Measurements from ENCODE around the gene CIB4.

DNA sequence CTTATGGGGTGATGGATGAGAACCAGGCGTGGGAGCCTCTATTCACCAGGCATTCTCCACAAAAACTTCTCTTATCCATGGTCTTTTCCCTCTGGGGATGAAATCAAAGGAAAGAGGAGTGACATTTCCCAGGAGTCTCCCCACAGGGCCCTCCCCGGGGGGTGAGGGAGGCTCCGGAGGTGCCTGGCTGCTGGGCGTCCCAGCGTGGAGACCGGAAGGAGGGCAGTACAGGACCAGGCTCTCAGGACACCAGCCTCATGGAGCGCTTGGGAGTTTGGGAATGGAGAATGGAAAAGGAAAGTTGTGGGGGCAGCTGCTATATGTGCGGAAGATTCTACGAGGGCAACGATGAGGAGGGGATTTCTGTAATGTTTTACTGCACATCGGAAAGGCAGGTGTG, 22.1 kb downstream of the CIB4 start:
- TF ChIP-seq, protein P1, sequence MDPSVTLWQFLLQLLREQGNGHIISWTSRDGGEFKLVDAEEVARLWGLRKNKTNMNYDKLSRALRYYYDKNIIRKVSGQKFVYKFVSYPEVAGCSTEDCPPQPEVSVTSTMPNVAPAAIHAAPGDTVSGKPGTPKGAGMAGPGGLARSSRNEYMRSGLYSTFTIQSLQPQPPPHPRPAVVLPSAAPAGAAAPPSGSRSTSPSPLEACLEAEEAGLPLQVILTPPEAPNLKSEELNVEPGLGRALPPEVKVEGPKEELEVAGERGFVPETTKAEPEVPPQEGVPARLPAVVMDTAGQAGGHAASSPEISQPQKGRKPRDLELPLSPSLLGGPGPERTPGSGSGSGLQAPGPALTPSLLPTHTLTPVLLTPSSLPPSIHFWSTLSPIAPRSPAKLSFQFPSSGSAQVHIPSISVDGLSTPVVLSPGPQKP (IDR thresholded peaks at IDR 0.05; ENCODE audit: borderline replicate concordance, low read depth, low read length): no peak
- TF ChIP-seq, protein P2, sequence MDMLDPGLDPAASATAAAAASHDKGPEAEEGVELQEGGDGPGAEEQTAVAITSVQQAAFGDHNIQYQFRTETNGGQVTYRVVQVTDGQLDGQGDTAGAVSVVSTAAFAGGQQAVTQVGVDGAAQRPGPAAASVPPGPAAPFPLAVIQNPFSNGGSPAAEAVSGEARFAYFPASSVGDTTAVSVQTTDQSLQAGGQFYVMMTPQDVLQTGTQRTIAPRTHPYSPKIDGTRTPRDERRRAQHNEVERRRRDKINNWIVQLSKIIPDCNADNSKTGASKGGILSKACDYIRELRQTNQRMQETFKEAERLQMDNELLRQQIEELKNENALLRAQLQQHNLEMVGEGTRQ (IDR thresholded peaks at IDR 0.05; ENCODE audit: low read depth, low read length): no peak
- TF ChIP-seq, protein P3, sequence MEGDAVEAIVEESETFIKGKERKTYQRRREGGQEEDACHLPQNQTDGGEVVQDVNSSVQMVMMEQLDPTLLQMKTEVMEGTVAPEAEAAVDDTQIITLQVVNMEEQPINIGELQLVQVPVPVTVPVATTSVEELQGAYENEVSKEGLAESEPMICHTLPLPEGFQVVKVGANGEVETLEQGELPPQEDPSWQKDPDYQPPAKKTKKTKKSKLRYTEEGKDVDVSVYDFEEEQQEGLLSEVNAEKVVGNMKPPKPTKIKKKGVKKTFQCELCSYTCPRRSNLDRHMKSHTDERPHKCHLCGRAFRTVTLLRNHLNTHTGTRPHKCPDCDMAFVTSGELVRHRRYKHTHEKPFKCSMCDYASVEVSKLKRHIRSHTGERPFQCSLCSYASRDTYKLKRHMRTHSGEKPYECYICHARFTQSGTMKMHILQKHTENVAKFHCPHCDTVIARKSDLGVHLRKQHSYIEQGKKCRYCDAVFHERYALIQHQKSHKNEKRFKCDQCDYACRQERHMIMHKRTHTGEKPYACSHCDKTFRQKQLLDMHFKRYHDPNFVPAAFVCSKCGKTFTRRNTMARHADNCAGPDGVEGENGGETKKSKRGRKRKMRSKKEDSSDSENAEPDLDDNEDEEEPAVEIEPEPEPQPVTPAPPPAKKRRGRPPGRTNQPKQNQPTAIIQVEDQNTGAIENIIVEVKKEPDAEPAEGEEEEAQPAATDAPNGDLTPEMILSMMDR (conservative IDR thresholded peaks at IDR 0.05; ENCODE audit: low read depth, low read length): no peak
- no peak for TF ChIP-seq MAZ (IDR thresholded peaks at IDR 0.05; ENCODE audit: borderline replicate concordance, low read depth, low read length)
- no peak for TF ChIP-seq RCOR1 (IDR thresholded peaks at IDR 0.05; ENCODE audit: insufficient replicate concordance, low read length)
- no peak for TF ChIP-seq POLR2A (IDR thresholded peaks at IDR 0.05; ENCODE audit: low read depth, low read length)
- TF ChIP-seq FOS (IDR thresholded peaks at IDR 0.05; ENCODE audit: low read depth, low read length): no peak
- no peak for TF ChIP-seq MAFK (IDR thresholded peaks at IDR 0.05; ENCODE audit: low read depth, low read length)
- TF ChIP-seq SMC3 (IDR thresholded peaks at IDR 0.05; ENCODE audit: low read depth, low read length): no peak
- TF ChIP-seq CEBPB (IDR thresholded peaks at IDR 0.05; ENCODE audit: low read depth, low read length): no peak
- no peak for TF ChIP-seq BHLHE40 (IDR thresholded peaks at IDR 0.05; ENCODE audit: low read depth, low read length)
- no peak for TF ChIP-seq MXI1 (IDR thresholded peaks at IDR 0.05; ENCODE audit: borderline replicate concordance, low read depth, low read length)

Data from IMR-90 (cell line).